HFF-Myc (cell line): ENCODE data around the gene DLGAP1.

ENCODE experiments used
- DNase-seq: peaks from one replicate; pipeline ENCODE4 v3.0.0-alpha.2; 2011; ENCODE audit warnings: low read depth; ENCODE audit errors: extremely low read depth
- H3K4me3 ChIP-seq: replicated peaks from 2 replicates; pipeline ENCODE4 v1.5.1; 2011; ENCODE audit warnings: low read depth, mild to moderate bottlenecking, control low read depth, low read length
- CTCF ChIP-seq: IDR thresholded peaks from 2 replicates; pipeline ENCODE4 v1.5.1; 2012; ENCODE audit warnings: mild to moderate bottlenecking, low read depth, low read length, control low read depth; ENCODE audit errors: missing control alignments

The DLGAP1 gene

GRCh38 chr18:4358618-4359017 lies 96.5 kb downstream of the DLGAP1 start:
- TF ChIP-seq CTCF: no peak
- no peak overlapping the region for H3K4me3 ChIP-seq
- DNase-seq: no peak

GRCh38 chr18:4357579-4357978 lies 97.5 kb downstream of the DLGAP1 start:
- H3K4me3 ChIP-seq: no peak overlapping the region
- no peak for TF ChIP-seq CTCF
- DNase-seq: no peak

GRCh38 chr18:4356929-4357328 lies 98.2 kb downstream of the DLGAP1 start:
- DNase-seq: no peak
- no peak overlapping the region for H3K4me3 ChIP-seq
- no peak for TF ChIP-seq CTCF

GRCh38 chr18:4353853-4354418 lies 101.2 kb downstream of the DLGAP1 start:
- no peak for TF ChIP-seq CTCF
- no peak overlapping the region for H3K4me3 ChIP-seq
- no peak for DNase-seq

GRCh38 chr18:4352746-4353551 lies 102.2 kb downstream of the DLGAP1 start:
- H3K4me3 ChIP-seq: no peak overlapping the region
- DNase-seq: no peak
- TF ChIP-seq CTCF: no peak

- DNase-seq: no peak
- no peak overlapping the region for H3K4me3 ChIP-seq
- TF ChIP-seq CTCF: no peak
Observed at GRCh38 chr18:4351005-4351404, 104.1 kb downstream of the DLGAP1 start.
